ENCODE data around the gene PROM2.

Gene PROM2

GRCh38 chr2:95287336-95287735, 13.1 kb downstream of the PROM2 start:
- DNase-seq: no peak

GRCh38 chr2:95287806-95288205, 13.6 kb downstream of the PROM2 start:
- no peak for DNase-seq

GRCh38 chr2:95289253-95289652, 15.0 kb downstream of the PROM2 start:
- no peak for DNase-seq

DNA sequence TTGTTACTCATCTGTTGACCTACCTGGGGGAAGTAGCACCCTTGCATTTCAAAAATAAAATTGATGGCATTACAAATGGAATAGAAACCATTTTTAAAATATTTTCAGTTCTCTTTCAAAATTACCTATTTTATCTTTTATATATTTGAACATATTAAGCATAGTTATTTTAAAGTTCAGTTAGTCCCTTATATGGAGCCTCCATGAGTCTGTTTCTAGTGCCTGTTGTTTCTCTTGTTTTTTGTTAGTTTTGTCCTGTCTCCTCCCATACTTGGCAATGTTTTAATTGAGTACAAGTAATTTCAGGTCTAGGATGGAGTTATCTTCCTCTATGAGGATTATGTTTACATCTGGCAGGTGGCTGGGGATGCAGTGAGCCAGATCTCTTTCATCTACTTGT, 17.0 kb downstream of the PROM2 start:
- no peak for DNase-seq

DNA sequence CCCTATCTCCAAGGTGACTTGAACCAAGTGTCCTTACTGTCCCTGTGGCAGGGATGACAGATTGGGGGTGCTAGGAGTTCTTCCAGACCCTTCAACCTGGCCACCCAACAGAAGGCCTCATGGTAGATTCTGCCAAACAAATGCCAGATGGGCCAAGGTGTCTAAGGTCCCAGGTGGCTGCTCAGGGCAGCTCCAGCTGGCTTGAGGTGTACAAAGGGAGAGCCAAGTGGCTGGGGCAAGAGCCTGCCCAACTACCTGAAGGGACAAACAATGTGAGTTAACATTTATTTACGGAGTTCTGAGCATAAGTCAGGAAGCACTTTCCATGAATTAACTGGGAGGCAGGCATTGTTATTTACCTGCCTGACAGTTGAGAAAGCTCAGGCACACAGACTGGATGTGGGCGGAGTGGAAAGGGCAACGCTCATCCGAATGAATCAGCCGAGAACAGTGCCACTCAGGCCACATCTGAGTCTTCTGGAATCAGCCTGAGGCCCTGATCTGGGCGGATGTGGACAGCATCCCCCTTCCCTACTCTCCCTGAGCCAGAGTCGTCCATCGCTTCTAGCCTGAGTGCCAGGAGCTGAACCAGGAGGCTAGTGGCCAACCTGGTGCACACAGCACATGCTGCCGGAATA, 18.5 kb downstream of the PROM2 start:
- no peak for DNase-seq

DNA sequence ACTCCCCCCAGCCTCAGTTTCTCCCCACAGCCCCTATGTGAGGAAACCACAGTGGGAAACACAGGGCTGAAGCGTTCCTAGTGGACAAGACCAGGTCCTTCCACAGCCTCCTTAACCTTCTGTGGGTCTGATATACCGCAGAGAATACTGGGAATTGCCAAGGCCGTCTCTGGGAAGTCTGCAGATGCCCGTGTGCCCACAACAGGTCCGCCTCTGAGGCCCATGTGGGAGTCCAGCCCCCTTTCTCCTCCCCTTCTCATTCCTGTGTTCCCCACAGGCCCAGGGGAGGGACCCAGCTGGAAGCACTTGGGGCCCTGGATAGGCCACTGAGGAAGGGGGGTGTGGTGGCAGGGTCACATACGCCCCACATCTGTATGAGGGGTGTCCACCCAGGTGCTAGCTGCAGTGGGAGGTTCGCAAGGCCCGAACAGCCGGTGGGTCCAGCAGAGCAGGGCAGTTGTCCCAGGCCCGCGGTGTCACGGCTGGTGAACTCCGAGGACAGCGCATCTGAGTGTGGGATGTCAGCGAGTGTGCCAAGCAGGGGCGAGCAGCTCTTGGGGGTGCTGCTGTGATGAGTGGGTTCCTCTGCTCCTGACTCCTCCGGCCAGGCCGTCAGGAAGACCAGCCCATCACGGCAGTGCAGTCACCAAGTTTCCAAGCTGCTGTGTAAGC, 20.5 kb downstream of the PROM2 start:
- DNase-seq: no peak

GRCh38 chr2:95295376-95295775, 21.1 kb downstream of the PROM2 start:
- DNase-seq: no peak

DNA sequence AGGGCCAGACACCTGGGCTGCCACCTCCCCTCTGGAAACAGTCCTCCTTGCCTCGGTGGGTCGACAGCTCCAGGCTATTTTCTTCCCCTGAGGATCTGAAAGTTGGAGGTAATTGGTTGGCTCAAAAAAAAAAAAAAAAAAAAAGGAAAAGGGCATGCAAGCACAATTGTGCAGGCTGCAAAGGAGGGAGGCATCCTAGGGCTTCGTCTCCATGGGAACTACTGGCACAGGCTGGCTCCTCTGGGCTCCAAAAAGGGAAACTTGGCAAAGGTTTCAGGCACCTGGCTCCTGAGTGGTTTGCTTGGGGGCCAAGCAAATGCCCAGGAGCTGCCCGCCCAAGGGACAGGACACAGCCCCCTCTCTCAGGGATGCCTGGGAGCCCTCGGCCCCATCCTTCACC, 21.8 kb downstream of the PROM2 start:
- DNase-seq: no peak

DNA sequence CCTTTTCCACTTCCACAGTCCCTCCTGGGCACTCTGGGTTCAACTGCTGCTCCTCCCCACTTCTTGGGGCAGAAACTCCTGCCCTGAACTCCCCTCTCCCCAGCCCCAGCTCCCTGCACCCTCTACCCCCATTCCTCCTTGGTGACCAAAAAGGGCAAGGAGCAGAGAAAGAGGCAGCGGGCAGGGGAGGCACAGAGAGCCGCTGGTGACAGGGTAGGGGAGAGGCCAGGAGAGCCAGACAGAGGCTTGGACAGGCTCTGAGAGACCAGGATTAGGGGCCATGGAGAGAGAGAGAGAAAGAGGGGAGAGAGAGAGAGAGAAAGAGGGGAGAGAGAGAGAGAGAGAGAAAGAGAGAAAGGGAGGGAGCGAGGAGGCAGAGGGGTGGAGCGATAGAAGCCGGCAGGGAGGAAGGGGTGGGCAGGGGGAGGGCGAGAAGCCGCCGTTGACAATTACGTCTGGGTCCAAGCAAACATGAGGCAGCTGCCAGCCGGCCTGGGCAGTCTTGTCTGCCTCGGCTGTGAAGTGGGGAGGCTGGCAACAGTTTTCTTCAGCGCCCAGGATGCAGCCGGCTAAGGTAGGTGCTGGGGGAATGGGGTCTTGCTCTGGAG, 22.7 kb downstream of the PROM2 start, which contains the start of gene KCNIP3:
Gene KCNIP3, plus strand, starts transcription at position 468 of the 608 bp plus-strand sequence. Its CDS starts 92 bp downstream, at position 560.
- no peak for DNase-seq

GRCh38 chr2:95297639-95298395, 23.6 kb downstream of the PROM2 start:
- no peak for DNase-seq

DNA sequence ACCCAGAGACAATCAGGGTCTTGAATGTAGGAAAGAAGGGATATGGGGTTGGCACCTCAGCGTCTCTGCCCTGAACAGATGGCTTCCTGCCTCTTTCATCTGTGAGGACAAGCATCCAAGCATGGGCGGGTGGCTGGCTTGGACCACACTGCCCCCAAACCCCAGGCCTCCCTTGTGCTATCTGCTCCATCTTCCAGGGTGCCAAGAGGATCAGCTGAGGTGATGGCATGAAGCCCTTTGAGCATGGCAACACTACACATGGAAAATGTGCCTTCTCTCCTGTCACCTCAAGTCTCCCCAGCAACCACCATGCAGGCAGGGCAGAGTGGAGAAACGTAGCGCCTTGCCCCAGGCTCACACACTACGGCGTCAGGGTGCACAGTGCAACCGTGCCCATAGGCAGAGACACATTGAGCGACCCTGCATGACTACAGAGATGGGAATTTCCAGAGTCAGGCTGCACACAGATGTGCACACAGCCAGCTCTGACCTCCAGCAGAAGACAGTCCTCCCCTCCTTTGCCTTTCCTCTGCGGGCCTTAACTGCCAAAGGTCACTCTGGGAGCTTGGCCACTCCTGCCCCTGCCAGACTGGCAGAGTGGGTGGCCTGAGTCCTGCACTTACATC, 24.4 kb downstream of the PROM2 start:
- DNase-seq: no peak

DNA sequence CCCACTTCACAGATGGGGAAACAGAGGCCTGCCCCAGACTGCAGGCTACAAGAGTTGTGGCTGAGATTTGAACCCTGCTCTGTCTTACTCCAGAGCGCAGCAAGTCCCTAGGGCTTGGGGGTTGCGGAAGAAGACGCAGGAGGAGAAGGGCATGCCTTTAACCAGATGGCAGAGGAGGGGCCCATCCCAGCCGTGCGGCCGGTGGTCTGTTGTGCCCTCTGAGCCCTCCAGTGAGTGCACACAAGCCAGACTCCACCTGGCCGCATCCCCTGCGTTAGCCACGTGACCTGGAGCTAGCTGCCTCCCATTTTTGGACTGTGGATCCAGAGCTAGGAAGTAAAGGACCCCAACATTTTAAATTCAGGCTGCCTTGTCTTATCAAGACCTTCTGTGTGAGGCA, 25.7 kb downstream of the PROM2 start:
- DNase-seq: no peak

DNA sequence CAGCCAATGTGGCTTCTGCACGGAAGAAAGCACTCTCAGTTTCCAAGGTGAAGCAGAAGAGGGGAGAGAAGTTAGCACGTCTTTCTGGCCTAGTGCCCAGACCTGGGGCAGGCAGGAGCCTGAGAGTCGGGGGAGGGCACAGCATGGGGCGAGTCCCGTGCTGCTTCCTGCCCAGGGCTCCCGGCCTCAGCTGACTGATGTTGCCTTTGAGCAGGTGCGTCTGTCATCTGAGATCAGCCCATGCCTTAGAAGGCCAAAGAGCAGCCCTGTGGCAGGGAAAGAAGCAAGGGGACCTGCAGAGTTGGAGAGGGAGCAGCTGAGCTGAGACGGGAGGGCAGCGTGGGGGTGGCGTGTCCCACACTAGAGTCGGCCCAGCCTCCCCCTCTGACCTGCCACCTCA, 26.2 kb downstream of the PROM2 start:
- DNase-seq: no peak

- DNase-seq: no peak
These were observed 26.9 kb downstream of the PROM2 start for GRCh38 chr2:95301186-95301585.

DNA sequence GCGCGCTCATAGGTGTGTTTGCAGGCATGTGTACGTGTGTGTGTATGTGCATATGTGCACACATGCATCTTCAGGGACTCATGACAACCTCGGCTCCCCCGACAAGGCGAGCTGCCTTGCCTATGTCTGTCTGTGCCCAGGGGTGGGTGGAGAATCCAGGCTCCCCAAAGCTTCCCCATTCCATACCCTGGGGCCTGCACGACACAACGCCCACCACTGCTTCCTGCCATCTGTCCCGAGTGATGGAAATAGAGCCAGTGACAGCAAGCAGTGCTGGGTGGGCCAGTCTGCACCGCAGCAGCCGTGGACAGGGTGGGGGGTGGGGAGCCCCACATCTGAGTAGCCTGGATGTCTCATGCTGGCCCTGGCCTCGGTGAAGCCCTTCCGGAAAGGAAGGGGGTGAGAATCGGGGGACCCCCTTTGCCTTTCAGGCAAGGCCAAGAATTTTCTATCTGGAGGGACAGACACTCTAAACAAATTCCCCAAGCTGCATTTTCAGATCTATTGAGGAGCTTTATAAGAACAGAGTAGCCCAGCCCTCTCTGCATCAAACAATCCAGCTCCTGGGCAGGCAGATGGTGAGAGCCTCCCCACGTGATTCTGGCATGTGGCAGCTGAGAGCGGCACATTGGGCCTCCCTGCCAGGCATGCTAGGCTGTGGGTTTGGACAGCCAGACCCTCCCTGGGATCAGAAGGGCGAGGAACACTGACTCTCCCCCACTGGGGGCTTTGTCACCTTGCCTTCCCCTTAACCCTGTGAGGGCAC, 27.8 kb downstream of the PROM2 start:
- DNase-seq: no peak

GRCh38 chr2:95303191-95303919, 29.1 kb downstream of the PROM2 start:
- no peak for DNase-seq

GRCh38 chr2:95305380-95306061, 31.3 kb downstream of the PROM2 start:
- no peak for DNase-seq

GRCh38 chr2:95306336-95306895, 32.2 kb downstream of the PROM2 start:
- DNase-seq: no peak

GRCh38 chr2:95307036-95307435, 32.8 kb downstream of the PROM2 start:
- no peak for DNase-seq

- no peak for DNase-seq
These were observed 33.6 kb downstream of the PROM2 start for GRCh38 chr2:95307878-95308277.

Data from stimulated activated CD4-positive, alpha-beta T cell treated with anti-CD3 and anti-CD28 coated beads, Interleukin-2, amount 100 ng/mL, for 48 hours (primary cell).